ENCODE data around the gene TBKBP1. TPM values are rescaled to one million over a fixed set of nuclear protein-coding genes. Genes with fewer than 3 reads are reported as not detected.

The TBKBP1 gene
- total RNA-seq, 4 donors from 2014 or later, result 6.3 to 24.6 (median 9.8) TPM

DNA sequence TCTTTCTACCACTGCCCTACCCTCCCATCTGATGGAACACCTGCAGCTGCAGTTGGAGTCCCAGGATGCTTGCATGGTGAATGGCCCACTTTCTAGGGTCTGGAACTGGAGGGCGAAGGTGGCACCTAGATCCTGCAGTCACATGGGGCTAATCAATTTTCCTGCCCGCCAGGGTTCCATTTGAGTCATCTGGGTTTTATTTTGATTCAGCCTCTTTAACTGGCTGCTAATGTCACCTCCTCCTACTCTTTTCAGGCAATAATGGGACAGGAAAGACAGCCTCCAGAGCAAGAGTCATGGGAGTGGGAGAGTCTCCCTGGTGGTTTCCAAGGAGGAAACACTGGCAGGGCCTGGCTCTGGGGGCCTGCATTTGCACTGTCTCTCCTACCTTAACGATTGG is 3.8 kb upstream of the TBKBP1 start:
- Histone ChIP-seq H3K36me3 (peaks cover 0 to 3% (median 0%) of the 10 kb centered on the region in 3 donors), H3K27me3 (no peaks in the 10 kb centered on the region), H3K27ac (no peak overlapping the region), H3K9me3 (no peaks in the 10 kb centered on the region), H3K4me1 (peaks cover 0 to 34% (median 7%) of the 10 kb centered on the region in 4 donors), H3K4me3 (no peak overlapping the region)
- TF ChIP-seq EP300 (IDR thresholded peaks at IDR 0.05), result no peak
- no peak for TF ChIP-seq POLR2A (IDR thresholded peaks at IDR 0.05)
- TF ChIP-seq, protein P1, sequence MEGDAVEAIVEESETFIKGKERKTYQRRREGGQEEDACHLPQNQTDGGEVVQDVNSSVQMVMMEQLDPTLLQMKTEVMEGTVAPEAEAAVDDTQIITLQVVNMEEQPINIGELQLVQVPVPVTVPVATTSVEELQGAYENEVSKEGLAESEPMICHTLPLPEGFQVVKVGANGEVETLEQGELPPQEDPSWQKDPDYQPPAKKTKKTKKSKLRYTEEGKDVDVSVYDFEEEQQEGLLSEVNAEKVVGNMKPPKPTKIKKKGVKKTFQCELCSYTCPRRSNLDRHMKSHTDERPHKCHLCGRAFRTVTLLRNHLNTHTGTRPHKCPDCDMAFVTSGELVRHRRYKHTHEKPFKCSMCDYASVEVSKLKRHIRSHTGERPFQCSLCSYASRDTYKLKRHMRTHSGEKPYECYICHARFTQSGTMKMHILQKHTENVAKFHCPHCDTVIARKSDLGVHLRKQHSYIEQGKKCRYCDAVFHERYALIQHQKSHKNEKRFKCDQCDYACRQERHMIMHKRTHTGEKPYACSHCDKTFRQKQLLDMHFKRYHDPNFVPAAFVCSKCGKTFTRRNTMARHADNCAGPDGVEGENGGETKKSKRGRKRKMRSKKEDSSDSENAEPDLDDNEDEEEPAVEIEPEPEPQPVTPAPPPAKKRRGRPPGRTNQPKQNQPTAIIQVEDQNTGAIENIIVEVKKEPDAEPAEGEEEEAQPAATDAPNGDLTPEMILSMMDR (IDR thresholded peaks at IDR 0.05), result no peak
- WGBS, 2 donors, result 63 to 66% methylated on average over 3 of the region's 3 CpGs
- DNase-seq (ENCODE audit: low spot score in 2 of 2), result no peak

DNA sequence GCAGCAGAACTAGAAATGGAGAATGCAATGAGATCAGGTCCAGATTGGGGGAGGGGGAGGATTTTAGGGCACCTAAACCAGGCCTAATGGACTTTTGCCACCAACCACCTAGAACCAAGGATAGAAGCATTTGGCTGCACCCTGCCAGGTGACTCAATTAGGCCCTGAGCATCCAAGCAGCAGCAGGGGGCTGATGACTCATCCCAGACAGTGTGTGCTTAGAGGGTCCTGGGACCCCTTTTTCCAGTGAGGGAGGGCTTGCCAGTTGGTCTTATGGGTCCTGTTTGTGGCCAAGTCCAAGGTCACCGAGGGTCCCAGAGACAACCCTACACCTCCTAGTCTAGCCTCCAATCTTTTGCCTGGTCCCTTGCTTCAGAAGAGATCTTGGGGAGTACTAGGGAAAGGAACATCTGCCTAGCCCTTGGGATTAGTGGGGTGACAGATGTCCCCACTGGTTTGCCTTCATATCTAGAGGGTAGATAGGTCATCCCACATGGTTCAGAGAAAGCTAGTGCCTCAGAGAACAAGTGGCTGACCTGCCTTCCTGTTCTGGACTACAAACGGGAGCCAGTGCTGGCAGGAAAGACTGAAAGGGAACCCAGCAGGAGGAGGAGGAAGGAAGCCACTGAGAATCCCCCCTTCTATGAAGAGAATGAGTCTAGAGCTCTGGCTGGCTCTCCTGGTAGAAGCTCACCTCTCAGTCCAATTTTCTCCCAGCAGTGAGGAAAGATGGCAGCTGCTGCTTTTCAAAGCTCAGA is 1.6 kb upstream of the TBKBP1 start:
- Histone ChIP-seq H3K27ac (no peak overlapping the region), H3K4me1 (peaks cover 0 to 40% (median 12%) of the 10 kb centered on the region in 4 donors), H3K36me3 (peaks cover 0 to 2% (median 0%) of the 10 kb centered on the region in 3 donors), H3K9me3 (no peaks in the 10 kb centered on the region), H3K27me3 (no peaks in the 10 kb centered on the region), H3K4me3 (no peak overlapping the region)
- no peak for DNase-seq (ENCODE audit: low spot score in 2 of 2)
- TF ChIP-seq, protein P1 (IDR thresholded peaks at IDR 0.05), result no peak
- TF ChIP-seq POLR2A (IDR thresholded peaks at IDR 0.05) (no peak), EP300 (IDR thresholded peaks at IDR 0.05) (no peak)
- 38 to 56% methylated on average over 2 of the region's 2 CpGs for WGBS, 2 donors

DNA sequence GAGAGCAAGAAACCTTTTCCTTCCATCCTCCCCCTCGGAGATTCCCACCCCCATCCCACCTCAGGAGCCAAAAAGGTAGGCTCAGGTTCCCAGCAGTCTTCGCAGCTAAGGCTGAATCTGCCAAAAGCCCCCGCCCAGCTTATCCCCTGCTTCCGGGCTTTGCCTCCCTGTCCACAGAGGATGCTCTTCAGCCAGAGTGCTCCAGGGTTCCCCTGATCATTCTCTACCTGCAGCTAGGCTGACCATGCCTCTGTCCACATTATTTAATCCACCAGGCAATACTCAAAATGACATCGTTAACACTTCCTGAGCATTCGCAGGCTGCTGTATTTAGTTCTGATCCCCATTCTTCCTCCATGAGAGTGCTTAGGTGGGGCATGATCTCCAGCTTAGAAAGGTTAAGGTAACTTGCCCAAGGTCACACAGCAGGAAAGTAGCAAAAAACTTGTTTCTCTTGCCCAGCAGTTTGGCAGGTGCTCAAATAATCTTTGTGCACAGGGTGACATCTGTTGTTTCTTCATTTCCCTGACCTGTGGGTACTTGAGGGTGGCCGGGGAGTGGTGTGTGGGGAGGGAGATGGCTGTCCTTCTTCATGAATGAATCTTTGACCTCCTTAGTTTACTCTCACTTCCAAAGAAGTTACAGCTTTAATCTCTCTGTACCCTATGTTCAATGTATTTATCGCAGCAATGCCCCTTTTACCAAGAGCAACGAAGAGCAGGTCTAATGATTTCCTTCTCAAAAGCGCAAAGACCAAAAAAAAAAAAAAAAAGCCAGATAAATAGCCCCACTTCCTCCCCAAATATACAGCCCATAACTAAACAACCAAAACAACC is 848 bp upstream of the TBKBP1 start:
- H3K4me3 ChIP-seq, result peak overlapping the region; percentile 91 to 99 (median 92)
- H3K27ac ChIP-seq, result peak overlapping the region in 3 of 4 donors; percentile 89 to 93 (median 93)
- no peak for DNase-seq (ENCODE audit: low spot score in 2 of 2)
- no peaks in the 10 kb centered on the region for H3K9me3 ChIP-seq
- 24 to 28% methylated on average over 10 of the region's 10 CpGs for WGBS, 2 donors
- H3K36me3 ChIP-seq, result peaks cover 0 to 6% (median 0%) of the 10 kb centered on the region in 3 donors
- H3K27me3 ChIP-seq, result no peaks in the 10 kb centered on the region
- peaks cover 0 to 33% (median 12%) of the 10 kb centered on the region in 4 donors for H3K4me1 ChIP-seq
- TF ChIP-seq EP300 (IDR thresholded peaks at IDR 0.05), result no peak
- TF ChIP-seq, protein P1 (IDR thresholded peaks at IDR 0.05), result no peak

DNA sequence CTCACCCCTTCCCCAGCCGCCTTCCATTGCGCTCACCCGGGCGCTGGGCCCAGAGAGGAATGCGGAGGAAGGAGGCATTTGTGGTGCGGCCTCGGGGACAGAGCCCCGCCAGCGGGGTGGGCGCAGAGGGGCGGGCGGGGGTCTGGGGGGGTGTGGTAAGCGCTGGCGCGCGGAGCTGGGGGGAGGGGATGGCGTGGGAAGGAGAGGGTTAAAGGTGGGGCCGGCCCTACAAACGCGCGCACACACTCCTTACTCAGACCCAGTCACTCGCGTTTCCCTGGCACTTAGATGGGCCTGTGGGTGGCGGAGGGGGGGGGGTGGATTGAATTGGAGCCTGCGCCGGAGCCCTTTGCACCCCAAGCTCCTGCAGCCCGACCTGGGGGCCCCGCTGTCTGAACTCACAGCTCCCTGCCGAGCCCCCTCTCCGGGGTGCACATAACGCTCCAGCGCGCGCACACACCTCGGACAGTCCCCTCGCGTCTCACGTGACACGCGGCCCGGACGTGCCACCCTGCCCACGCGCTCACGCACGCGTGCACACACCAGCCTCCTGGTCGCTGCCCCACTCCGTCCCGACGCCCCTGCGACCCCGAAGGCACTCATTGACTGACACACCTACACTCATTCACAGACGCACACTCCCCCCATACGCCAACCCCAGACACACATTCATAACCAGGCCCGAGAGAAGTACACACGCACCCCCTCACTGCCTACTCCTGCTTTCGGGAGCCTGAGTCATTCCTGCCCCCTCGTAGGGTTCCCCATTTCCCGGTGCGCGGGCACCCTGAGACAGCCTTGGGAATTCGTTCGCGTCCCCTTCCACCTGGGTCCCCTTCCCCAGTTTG is 844 bp downstream of the TBKBP1 start:
- DNase-seq (ENCODE audit: low spot score in 2 of 2), result peak; percentile 58 to 60
- peaks cover 0 to 33% (median 12%) of the 10 kb centered on the region in 4 donors for H3K4me1 ChIP-seq
- TF ChIP-seq POLR2A (IDR thresholded peaks at IDR 0.05) (no peak), EP300 (IDR thresholded peaks at IDR 0.05) (peak in 1 of 2 donors; percentile 53)
- TF ChIP-seq, protein P1 (IDR thresholded peaks at IDR 0.05), result no peak
- H3K4me3 ChIP-seq, result peak overlapping the region; percentile 91 to 99 (median 92)
- peaks cover 0 to 18% (median 0%) of the 10 kb centered on the region in 3 donors for H3K36me3 ChIP-seq
- H3K27me3 ChIP-seq, result no peaks in the 10 kb centered on the region
- peak overlapping the region; percentile 88 to 93 (median 91) for H3K27ac ChIP-seq
- no peaks in the 10 kb centered on the region for H3K9me3 ChIP-seq
- WGBS, 2 donors, result 1 to 2% methylated on average over 40 to 49 of the region's 65 CpGs

Measured in tibial nerve (tissue), 4 donors.